ENCODE results near the gene LDLRAD4.
A peak's percentile ranks its signal among the peaks of the same experiment; 100 is the strongest.

LDLRAD4 gene

GRCh38 chr18:13546638-13547037 lies 328.1 kb downstream of the LDLRAD4 start:
- DNase-seq: no peak

GRCh38 chr18:13547347-13547746 lies 328.8 kb downstream of the LDLRAD4 start:
- no peak for DNase-seq

DNA sequence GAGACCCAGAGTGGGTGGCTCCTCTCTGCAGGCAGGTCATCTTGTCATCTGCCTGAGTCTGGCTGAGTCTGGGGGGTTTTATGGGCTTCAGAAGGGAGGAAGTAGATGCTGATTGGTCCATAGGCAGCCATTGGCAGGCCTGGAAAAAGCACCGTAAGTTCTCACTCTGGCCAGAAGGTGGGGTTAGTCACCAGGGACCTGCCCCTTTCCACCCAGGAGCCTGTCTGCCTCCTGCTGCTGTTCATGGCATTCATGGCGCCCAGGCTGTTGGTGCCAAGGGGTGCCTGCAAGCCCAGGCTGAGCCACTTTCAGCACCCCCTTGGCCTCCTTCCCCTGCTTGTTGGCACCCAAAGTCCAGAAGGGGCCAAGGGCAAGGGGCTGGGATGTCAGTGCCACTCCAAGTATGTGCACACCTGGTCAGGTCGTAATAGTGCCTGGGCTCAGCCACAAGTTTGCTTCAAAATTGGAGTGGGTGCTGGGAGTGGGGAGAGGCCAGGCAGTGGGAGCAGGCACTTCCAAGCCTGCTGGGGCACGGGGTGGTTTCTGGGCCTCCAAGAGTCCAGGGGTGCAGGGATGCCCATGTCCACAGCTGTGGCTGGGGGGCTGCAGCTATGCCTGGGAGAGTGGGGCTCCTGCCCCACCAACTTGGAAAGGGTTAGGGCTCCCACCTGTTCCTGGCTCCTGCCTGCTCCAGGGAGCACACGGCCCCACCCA lies 329.7 kb downstream of the LDLRAD4 start:
- DNase-seq: no peak

DNA sequence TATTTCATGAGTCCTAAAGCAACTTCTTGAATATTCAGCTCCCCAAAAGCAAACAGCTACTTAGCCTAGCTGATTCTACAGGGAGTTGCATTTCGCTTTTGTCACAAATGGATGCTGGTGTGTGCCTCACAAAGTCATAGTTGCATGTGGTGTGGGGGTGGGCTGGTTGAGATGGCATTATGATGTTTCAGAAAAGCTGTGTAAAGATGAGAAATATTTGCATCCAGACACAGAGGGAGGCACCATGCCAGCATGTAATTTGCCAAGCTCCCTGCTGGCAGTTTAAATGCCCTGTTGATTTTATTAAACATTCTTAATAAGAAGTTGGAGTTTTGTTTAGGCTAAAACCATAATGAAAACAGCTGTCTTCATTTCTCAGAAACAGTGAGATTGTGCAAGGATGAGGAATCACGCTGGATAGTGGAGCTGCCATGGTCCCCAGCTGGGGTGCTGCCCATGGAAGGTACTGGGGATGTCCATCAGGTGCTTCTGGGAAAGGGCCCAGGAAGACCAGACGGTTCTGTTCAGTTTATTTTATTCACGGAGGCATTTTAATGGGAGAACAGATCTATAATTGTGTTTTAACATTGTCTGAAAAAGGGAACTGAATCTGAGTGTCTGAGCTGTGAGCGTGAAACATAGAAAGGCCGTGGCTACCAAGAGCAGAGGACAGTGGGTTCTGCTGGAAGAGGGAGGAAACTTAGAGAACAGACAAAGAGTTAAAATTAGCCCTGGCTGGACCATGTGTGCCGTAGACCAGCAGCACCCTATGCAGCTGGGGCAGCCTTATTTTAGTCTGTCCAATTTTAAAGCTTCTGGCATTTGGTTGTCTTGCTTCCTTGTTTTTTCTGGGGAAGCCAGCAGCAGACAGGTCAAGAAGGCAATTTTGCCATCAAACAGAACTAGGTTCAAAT lies 330.7 kb downstream of the LDLRAD4 start:
- peak; percentile 53 for DNase-seq

DNA sequence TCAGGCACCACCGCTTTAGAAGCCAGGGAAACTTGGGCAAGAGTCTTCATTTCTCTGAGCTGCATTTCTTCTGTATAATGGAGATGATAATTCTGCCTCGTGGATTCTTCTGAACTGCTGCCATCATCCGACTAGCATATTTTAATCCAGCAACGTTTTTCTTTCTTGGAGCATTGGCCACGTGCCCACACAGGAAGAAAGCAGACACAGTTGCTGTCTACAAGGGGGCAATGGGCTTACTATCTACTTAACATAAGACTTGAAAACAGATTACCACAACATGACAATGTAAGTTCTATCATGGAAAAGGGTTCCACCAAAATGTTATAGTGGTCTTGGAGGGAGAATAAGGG lies 331.3 kb downstream of the LDLRAD4 start:
- no peak for DNase-seq

DNA sequence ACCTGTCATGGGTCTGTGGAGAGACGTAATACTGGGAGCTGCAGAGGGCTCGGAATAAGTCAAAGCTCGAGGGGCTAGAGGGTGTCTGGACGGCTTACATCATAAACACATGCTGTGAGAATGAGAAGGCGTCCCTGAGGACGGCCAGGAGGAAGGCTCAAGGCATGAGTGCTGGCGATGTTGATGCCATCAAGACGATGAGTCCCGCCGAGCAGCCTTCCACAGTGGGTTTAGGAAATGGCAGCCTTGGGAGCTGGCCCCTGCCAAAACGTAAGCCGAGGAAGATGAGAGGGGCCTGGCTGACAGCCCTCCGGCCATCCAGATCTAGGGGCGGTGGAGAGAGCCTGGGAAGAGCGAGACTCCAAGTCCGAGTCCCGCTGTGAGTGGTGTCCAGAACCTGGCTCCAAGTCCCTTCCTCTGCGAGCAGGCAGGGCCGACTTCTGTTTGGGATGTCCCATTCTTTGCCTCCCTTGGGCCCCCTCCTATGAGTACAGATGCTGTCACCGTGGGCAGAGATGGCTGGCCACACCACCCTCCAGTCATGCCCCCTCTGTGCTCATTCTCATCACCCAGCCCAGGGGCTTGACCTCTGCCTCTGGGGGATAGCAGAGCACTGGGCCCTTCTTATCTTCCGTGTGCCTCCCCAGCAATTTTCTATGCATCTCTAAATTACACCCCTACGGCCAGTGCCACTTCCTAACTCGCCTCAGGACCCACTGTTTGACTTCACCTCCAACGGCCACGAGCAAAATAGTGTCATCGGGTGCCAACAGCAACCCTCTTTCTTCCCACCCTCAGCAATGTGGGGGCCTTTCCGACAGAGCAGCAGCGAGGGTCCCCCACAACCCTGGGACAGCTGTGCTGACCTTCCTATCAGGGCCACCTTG lies 332.1 kb downstream of the LDLRAD4 start:
- DNase-seq: no peak

DNA sequence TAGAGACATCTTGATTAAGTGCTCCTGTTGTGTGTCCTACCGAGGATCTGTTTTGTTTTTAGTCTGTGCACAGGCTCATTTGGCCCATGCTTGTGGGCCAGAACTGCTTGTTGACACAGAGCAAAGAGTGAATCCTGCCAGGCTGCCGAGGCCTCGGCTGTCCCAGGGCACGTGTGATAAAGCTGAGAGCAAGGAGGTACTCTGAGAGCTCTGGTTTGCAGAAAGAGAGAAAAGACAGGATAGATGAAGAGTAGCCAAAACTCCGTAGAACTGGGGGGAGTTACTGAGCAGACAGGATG lies 332.7 kb downstream of the LDLRAD4 start:
- DNase-seq: no peak

DNA sequence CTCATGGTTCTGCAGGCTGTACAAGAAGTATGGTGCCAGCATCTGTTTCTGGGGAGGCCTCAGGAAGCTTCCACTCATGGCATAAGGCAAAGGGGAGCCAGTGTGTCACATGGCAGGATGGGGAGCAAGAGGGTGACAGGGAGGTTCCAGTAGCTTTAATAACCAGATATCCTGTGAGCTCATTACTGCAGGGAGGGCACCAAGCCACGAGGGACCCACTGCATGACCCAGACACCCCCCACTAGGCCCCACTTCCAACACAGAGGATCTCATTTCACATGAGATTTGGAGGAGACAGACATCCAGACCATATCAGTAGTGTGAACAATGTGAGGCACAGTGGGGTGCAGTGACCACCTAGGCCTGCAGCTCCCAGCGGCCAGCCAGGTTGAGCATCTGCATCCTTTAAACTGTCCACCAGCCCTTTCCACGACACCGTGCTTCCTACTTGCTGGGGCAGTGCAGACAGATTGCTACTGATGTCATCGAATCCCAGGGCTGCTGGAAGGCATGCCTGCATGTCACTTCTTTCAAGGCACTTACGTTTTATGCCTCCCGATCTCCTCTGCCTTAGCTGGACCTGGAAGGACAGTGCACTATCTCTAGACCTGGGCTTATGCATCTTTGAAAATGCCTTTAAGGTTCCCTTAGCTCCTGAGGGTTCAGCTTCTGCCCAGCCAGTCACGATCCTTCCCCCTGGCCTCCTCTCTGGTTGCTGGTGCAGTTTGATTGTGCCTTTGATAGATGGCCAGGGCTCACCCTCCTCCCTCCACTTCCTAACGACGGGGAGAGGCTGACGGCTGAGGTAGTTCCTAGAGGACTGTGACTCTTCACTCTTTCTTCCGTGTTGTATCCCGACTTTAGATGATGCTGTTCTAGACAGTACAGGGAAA lies 333.5 kb downstream of the LDLRAD4 start:
- peak; percentile 74 for DNase-seq

GRCh38 chr18:13553449-13553848 lies 334.9 kb downstream of the LDLRAD4 start:
- DNase-seq: no peak

GRCh38 chr18:13555192-13555591 lies 336.6 kb downstream of the LDLRAD4 start:
- DNase-seq: no peak

GRCh38 chr18:13555865-13556264 lies 337.3 kb downstream of the LDLRAD4 start:
- DNase-seq: no peak

- DNase-seq: no peak
These were observed 337.9 kb downstream of the LDLRAD4 start for GRCh38 chr18:13556502-13556901.

- peak; percentile 83 for DNase-seq
These were observed 339.6 kb downstream of the LDLRAD4 start for GRCh38 chr18:13558124-13558523.

- no peak for DNase-seq
These were observed 340.2 kb downstream of the LDLRAD4 start for GRCh38 chr18:13558790-13559189.

- DNase-seq: peak; percentile 92
These were observed 341.2 kb downstream of the LDLRAD4 start for GRCh38 chr18:13559754-13560153.

GRCh38 chr18:13560306-13560705 lies 341.7 kb downstream of the LDLRAD4 start:
- no peak for DNase-seq

DNA sequence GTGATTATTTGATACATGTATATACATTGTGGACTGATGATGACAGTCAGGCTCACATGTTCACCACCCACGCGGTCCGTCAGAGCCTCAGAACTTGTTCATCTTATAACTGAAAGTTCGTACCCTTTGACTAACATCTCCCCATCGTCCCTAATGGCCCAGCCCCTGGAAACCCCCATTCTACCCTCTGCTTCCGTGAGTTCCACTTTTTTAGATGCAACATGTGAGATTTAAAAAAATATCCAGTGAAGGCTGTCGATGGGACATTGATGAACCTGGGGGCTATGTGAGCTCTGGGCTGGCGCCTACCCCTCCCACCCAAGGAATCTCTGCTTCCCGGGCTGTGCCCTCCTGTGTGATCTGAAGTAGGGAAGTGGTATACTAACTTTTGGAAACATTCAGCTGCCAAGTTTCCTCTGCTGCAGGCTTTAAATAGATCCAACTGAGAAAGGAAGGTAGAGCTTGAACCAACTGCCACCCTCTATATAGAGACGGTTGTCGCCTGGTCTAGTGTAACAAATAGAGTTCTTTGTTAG lies 344.0 kb downstream of the LDLRAD4 start:
- DNase-seq: peak; percentile 50

DNA sequence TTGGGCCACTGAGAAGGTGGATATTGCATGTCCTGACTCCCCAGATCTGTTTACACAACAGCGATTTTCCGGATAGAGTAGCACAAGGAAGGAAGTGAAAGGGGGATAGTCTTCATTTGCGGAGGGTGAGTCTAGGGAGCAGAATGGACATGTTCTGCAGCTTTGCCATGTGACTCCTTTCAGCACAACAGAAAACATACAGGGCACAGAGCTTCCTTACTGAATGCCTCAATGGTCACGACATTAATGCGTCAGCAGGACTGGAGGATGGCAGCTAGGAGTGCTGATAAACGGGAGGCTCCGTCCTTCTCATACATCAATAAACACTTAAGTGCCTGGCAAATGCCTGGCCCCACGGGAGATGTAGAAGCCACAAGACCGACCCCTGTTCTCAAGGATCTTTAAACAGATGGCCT lies 344.8 kb downstream of the LDLRAD4 start:
- no peak for DNase-seq

GRCh38 chr18:13564579-13564978 lies 346.0 kb downstream of the LDLRAD4 start:
- DNase-seq: no peak

GRCh38 chr18:13565228-13565627 lies 346.7 kb downstream of the LDLRAD4 start:
- DNase-seq: no peak

- DNase-seq: peak; percentile 65
These were observed 348.6 kb downstream of the LDLRAD4 start for GRCh38 chr18:13566941-13567746.

All from hematopoietic multipotent progenitor cell treated with erythropoietin and hydrocortisone succinate and interleukin-3 and kit ligand, for 4 days (in vitro differentiated cells).